Fibroblast of lung (primary cell): ENCODE measurements around the gene TSBP1.

Source experiments
- EZH2 ChIP-seq: IDR thresholded peaks from 2 replicates; pipeline ENCODE4 v1.5.1; 2012; ENCODE audit warnings: low read length, control low read depth, mild to moderate bottlenecking; ENCODE audit errors: missing control alignments
- TF ChIP-seq, protein P1 (sequence below), 2 donors: IDR thresholded peaks in 1 of 2; conservative IDR thresholded peaks in 1 of 2; 1 replicate in 1 of 2; 2 replicates in 1 of 2; pipeline ENCODE4 v1.5.1; 2011 to 2012; ENCODE audit warnings: low read length in 2 of 2, control low read depth in 1 of 2, inconsistent platforms in 1 of 2, low read depth in 1 of 2, mild to moderate bottlenecking in 1 of 2

GRCh38 chr6:32391505-32391904, 19.8 kb upstream of the TSBP1 start:
- TF ChIP-seq, protein P1, sequence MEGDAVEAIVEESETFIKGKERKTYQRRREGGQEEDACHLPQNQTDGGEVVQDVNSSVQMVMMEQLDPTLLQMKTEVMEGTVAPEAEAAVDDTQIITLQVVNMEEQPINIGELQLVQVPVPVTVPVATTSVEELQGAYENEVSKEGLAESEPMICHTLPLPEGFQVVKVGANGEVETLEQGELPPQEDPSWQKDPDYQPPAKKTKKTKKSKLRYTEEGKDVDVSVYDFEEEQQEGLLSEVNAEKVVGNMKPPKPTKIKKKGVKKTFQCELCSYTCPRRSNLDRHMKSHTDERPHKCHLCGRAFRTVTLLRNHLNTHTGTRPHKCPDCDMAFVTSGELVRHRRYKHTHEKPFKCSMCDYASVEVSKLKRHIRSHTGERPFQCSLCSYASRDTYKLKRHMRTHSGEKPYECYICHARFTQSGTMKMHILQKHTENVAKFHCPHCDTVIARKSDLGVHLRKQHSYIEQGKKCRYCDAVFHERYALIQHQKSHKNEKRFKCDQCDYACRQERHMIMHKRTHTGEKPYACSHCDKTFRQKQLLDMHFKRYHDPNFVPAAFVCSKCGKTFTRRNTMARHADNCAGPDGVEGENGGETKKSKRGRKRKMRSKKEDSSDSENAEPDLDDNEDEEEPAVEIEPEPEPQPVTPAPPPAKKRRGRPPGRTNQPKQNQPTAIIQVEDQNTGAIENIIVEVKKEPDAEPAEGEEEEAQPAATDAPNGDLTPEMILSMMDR (conservative IDR thresholded peaks at IDR 0.05 in 1 of 2, IDR thresholded peaks at IDR 0.05 in 1 of 2; ENCODE audit: low read depth in 1 of 2, low read length in 2 of 2) = no peak
- no peak for TF ChIP-seq EZH2
